ENCODE data around the gene NPHS1. TPM values are rescaled to one million over a fixed set of nuclear protein-coding genes. Genes with fewer than 3 reads are reported as not detected.
A peak's percentile ranks its signal among the peaks of the same experiment; 100 is the strongest.

Gene NPHS1
- total RNA-seq, 2 donors from 2014 or later, result 14.0 to 33.6 TPM

GRCh38 chr19:35790981-35791813, 61.1 kb downstream of the NPHS1 start:
- H3K36me3 ChIP-seq (replicated peaks in 1 of 2; ENCODE audit: insufficient read depth in 1 of 2, low read depth in 2 of 2), result no peaks in the 10 kb centered on the region
- no peak overlapping the region for H3K27ac ChIP-seq
- peak; percentile 69 to 85 (median 80) for DNase-seq
- ATAC-seq, result peak; percentile 73
- intact Hi-C loops (cut with DNase I), result no loop called here
- no peaks in the 10 kb centered on the region for H3K9me3 ChIP-seq
- H3K27me3 ChIP-seq, result no peaks in the 10 kb centered on the region
- peaks cover 20% of the 10 kb centered on the region for H3K4me1 ChIP-seq
- no peak for TF ChIP-seq CTCF (IDR thresholded peaks at IDR 0.05)
- TF ChIP-seq POLR2A (IDR thresholded peaks at IDR 0.05), result no peak
- no peak overlapping the region for H3K4me3 ChIP-seq
- WGBS, 2 donors, result 34 to 44% methylated on average over 3 to 19 of the region's 20 CpGs

DNA sequence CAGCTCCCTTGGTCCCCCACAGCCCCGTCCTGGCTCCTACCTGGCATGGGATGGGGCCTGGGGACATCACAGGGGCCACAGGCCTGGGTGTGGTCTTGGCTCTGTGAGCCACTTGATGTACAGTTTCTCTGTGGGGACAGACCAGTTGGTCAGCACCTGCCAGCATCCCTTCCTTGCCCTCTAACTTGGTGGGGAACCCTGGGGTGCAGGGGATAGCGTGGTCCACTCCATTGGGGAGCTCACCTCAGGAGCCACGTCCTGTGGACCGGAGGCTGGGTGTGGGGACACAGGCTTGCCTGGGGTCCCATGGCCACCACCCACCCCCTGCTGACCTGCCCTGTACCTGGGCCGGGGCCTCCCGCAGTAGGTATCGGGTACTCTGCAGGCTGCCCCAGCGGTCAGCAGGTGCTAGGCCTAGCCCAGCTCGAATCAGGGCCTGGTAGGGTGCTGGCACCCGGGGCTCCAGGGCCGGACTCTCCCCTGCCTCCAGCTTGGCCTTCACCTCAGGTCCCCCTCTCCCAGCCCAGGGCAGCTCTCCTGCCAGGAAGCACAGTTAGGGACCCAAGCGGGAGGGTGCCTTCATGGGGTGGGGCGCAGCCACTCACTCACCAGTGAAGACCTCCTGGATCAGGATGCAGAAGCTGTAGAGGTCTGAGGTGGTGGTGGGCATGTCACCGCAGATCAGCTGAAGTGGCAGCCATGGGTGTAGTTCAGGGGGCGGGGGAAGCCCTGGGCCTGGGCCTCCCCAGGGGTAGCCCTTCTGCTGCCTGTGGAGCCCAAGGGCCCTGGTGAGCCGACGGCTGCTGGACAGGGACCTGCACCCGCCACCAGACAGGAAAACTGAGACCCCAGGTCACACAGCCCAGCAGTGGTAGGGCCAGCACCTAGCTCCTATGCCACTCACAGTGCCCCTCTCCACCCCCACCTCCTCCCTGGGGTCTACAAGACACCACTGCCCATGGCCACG, 62.0 kb downstream of the NPHS1 start:
- no peak for DNase-seq
- peaks cover 20% of the 10 kb centered on the region for H3K4me1 ChIP-seq
- WGBS, 2 donors, result 89% methylated on average over 18 of the region's 19 CpGs; no CpG with 5 or more reads in 1 of the 2 donors

GRCh38 chr19:35789195-35789977, 62.9 kb downstream of the NPHS1 start:
- DNase-seq (no peak), ATAC-seq (no peak)
- peaks cover 20% of the 10 kb centered on the region for H3K4me1 ChIP-seq
- no peak overlapping the region for H3K27ac ChIP-seq
- intact Hi-C loops (cut with DNase I), result no loop called here
- TF ChIP-seq POLR2A (IDR thresholded peaks at IDR 0.05), result no peak
- H3K27me3 ChIP-seq, result no peaks in the 10 kb centered on the region
- no peaks in the 10 kb centered on the region for H3K9me3 ChIP-seq
- H3K4me3 ChIP-seq, result no peak overlapping the region
- no peaks in the 10 kb centered on the region for H3K36me3 ChIP-seq (replicated peaks in 1 of 2; ENCODE audit: insufficient read depth in 1 of 2, low read depth in 2 of 2)
- WGBS, 2 donors, result 81 to 94% methylated on average over 8 to 11 of the region's 11 CpGs

More for the DNA sequence above, 62.0 kb downstream of the NPHS1 start:
- intact Hi-C loops (cut with DNase I), result no loop called here
- no peak overlapping the region for H3K27ac ChIP-seq
- no peaks in the 10 kb centered on the region for H3K27me3 ChIP-seq
- H3K36me3 ChIP-seq (replicated peaks in 1 of 2; ENCODE audit: insufficient read depth in 1 of 2, low read depth in 2 of 2), result no peaks in the 10 kb centered on the region
- no peak for ATAC-seq
- H3K9me3 ChIP-seq, result no peaks in the 10 kb centered on the region
- no peak overlapping the region for H3K4me3 ChIP-seq
- TF ChIP-seq CTCF (IDR thresholded peaks at IDR 0.05) (no peak), POLR2A (IDR thresholded peaks at IDR 0.05) (no peak)

DNA sequence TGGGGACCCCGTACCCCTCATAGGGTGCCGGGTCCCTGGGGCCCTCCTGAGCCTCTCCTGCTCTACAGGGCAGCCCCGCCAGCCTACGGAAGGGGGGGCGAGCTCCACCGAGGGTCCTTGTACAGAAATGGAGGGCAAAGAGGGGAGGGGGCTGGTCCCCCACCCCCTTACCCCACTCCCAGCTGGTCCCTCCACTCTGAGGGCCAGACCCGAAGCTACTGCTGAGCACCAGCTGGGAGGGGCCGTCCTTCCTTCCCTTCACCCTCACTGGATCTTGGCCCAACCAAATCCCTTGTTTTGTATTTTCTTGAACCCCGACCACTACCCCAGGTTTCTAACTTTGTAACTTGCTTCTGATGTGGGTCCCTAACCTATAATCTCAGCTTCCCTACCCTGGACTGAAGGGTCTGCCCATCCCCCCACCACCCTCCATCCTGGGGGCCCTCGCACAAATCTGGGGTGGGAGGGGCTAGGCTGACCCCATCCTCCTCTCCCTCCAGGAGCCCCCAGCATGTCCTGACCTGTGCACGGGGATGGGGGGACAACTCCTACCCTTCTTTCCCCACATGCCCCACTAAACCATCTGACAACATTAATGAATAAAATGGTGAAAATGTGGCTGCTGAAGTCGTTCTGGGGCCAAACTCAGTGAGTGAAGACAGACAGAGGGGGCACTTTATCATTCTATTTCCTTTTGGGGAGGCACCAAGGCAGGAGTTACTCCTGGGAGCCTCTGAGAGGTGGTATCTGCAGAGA, 63.9 kb downstream of the NPHS1 start:
- Histone ChIP-seq H3K9me3 (no peaks in the 10 kb centered on the region), H3K36me3 (replicated peaks in 1 of 2; ENCODE audit: insufficient read depth in 1 of 2, low read depth in 2 of 2) (no peaks in the 10 kb centered on the region), H3K4me3 (no peak overlapping the region), H3K4me1 (peaks cover 20% of the 10 kb centered on the region), H3K27me3 (no peaks in the 10 kb centered on the region), H3K27ac (no peak overlapping the region)
- ATAC-seq, result no peak
- WGBS, 2 donors, result 78 to 81% methylated on average over 8 to 9 of the region's 12 CpGs
- TF ChIP-seq POLR2A (IDR thresholded peaks at IDR 0.05) (no peak), CTCF (IDR thresholded peaks at IDR 0.05) (no peak)
- intact Hi-C loops (cut with DNase I), result no loop called here
- no peak for DNase-seq
